ENCODE data around the gene ABCD4. TPM values are rescaled to one million over a fixed set of nuclear protein-coding genes. Genes with fewer than 3 reads are reported as not detected.

The ABCD4 gene
- total and polyA plus RNA-seq, 2 of the 4 experiments (the other 2 are of a cell fraction) = 12.2 to 20.4 TPM

GRCh38 chr14:74259513-74259912 is 43.2 kb downstream of the ABCD4 start:
- Histone ChIP-seq H3K4me3 (ENCODE audit: insufficient read depth, low read depth, low read length) (no peak overlapping the region), H3K27me3 (ENCODE audit: control insufficient read depth, insufficient read depth, low read length) (peaks cover 50% of the 10 kb centered on the region), H3K56ac (ENCODE audit: extremely low read depth, insufficient read depth, low read length) (no peak overlapping the region), H2BK20ac (ENCODE audit: low read depth, low read length) (no peak overlapping the region), H3K14ac (replicated peaks; ENCODE audit: low read depth, low read length) (no peak overlapping the region), H3K4me2 (ENCODE audit: low read depth, low read length) (no peak overlapping the region), H2BK15ac (ENCODE audit: low read depth, low read length) (no peak overlapping the region), H3K36me3 (ENCODE audit: control insufficient read depth, insufficient read depth, low read length) (no peaks in the 10 kb centered on the region), H3K9me1 (ENCODE audit: insufficient read depth, low read length) (peaks cover 6% of the 10 kb centered on the region; the same call in 1 of the 2 replicates), H2AK9ac (replicated peaks; ENCODE audit: low read depth, low read length, poor library complexity) (no peak overlapping the region), H4K91ac (ENCODE audit: insufficient read depth, low read depth, low read length) (no peak overlapping the region), H3K27ac (ENCODE audit: insufficient read depth, low read length) (no peak overlapping the region), H3K4me1 (ENCODE audit: control insufficient read depth, insufficient read depth, low read length) (no peaks in the 10 kb centered on the region), H2BK120ac (ENCODE audit: low read depth, low read length) (no peak overlapping the region), H3K79me1 (ENCODE audit: low read depth in 1 of 2, low read length in 2 of 2) (no peaks in the 10 kb centered on the region), H3K9me3 (ENCODE audit: control insufficient read depth, insufficient read depth, low read length) (no peaks in the 10 kb centered on the region), H4K20me1 (ENCODE audit: insufficient read depth, low read length) (no peaks in the 10 kb centered on the region), H4K8ac (ENCODE audit: low read depth in 2 of 2, low read length in 2 of 2) (no peak overlapping the region), H2AFZ (replicated peaks; ENCODE audit: low read length, poor library complexity) (no peak overlapping the region), H3K9ac (ENCODE audit: low read depth, low read length) (no peak overlapping the region), H2BK5ac (ENCODE audit: low read depth, low read length, poor library complexity, severe bottlenecking) (no peak overlapping the region), H2AK5ac (ENCODE audit: low read depth, low read length) (no peak overlapping the region), H3K23ac (ENCODE audit: low read depth, low read length) (no peak overlapping the region), H3K4ac (ENCODE audit: low read depth, low read length) (no peak overlapping the region), H4K5ac (ENCODE audit: low read depth, low read length) (no peak overlapping the region), H3K18ac (ENCODE audit: low read depth, low read length) (no peak overlapping the region)
- WGBS, 2 experiments (ENCODE audit: extremely low coverage in 2 of 2, insufficient read length in 1 of 2) = 91% methylated on average over 8 of the region's 12 CpGs; no CpG with 5 or more reads in 1 of the 2 experiments
- dilution Hi-C loops (cut with HindIII; ENCODE audit: low sequenced_read_pairs, unreplicated experiment) = no loop called here
- TF ChIP-seq USF2 (IDR thresholded peaks at IDR 0.05; ENCODE audit: low read depth, low read length) (no peak), SMC3 (IDR thresholded peaks at IDR 0.05; ENCODE audit: low read depth, low read length) (no peak), ELK1 (IDR thresholded peaks at IDR 0.05; ENCODE audit: borderline replicate concordance, low read depth, low read length) (no peak), CTCF (conservative IDR thresholded peaks at IDR 0.05; ENCODE audit: low read depth, low read length) (no peak), POLR2A (IDR thresholded peaks at IDR 0.05; ENCODE audit: low read depth, low read length) (no peak), BHLHE40 (IDR thresholded peaks at IDR 0.05; ENCODE audit: low read depth, low read length) (no peak), CEBPB (IDR thresholded peaks at IDR 0.05; ENCODE audit: low read depth, low read length) (no peak), RCOR1 (IDR thresholded peaks at IDR 0.05; ENCODE audit: insufficient replicate concordance, low read length) (no peak), MXI1 (IDR thresholded peaks at IDR 0.05; ENCODE audit: borderline replicate concordance, low read depth, low read length) (no peak), RAD21 (IDR thresholded peaks at IDR 0.05; ENCODE audit: low read length) (no peak), MAZ (IDR thresholded peaks at IDR 0.05; ENCODE audit: borderline replicate concordance, low read depth, low read length) (no peak), RFX5 (IDR thresholded peaks at IDR 0.05; ENCODE audit: low read depth, low read length) (no peak), MAFK (IDR thresholded peaks at IDR 0.05; ENCODE audit: low read depth, low read length) (no peak), FOS (IDR thresholded peaks at IDR 0.05; ENCODE audit: low read depth, low read length) (no peak), NFE2L2 (IDR thresholded peaks at IDR 0.05; ENCODE audit: low read depth, low read length) (no peak), CHD1 (IDR thresholded peaks at IDR 0.05; ENCODE audit: low read depth, low read length) (no peak)
- no peak for ATAC-seq (ENCODE audit: low read depth)
- POLR2A ChIA-PET (ENCODE audit: unreplicated experiment) = no interaction called here
- no TSS peak for BruUV-seq (replicated peaks)
- no peak for DNase-seq
- intact Hi-C loops (cut with micrococcal nuclease) = no loop called here
- in situ Hi-C loops (cut with MboI; ENCODE audit: low sequenced_read_pairs) = no loop called here
- CTCF ChIA-PET = no interaction called here

Measured in IMR-90 (cell line).